D721Med (cell line): Measurements from ENCODE around the gene ASPN.
A peak's percentile ranks its signal among the peaks of the same experiment; 100 is the strongest.

Experiments
- DNase-seq: peaks from one replicate; pipeline ENCODE4 v3.0.0; 2011; ENCODE audit warnings: low spot score; ENCODE audit not compliant: insufficient read length
- FAIRE-seq: peaks from 2 replicates; lab custom pipeline; 2011; peaks lifted over from hg19 to GRCh38; lab: Jason Lieb, UNC
- CTCF ChIP-seq: IDR thresholded peaks from 2 replicates; pipeline ENCODE4 v1.5.1; 2012; ENCODE audit warnings: mild to moderate bottlenecking, control low read depth; ENCODE audit not compliant: insufficient read depth; ENCODE audit errors: missing control alignments

The ASPN gene

DNA sequence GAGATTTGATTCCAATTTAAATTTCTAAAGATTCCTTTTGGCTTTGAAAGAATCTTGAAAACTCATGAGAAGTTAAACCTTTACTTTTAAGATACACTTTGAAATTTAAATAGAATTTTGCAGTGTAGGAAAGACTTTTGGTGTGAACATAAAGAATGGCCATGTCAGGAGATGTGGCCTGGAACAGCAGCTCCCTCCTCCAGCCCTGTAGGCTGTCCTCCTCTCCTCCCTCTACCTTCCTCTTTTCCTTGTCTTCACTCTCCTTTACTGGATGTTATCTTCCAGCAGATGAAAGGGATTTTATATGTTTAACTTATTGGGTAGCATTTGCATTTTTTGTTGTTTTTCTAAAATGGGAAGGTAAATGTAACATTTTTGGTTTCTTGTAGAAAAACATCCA is 18.9 kb downstream of the ASPN start:
- TF ChIP-seq CTCF: no peak
- DNase-seq: no peak
- FAIRE-seq: no peak

- FAIRE-seq (no peak), DNase-seq (no peak)
- no peak for TF ChIP-seq CTCF
Observed at GRCh38 chr9:92457576-92457975, 24.7 kb downstream of the ASPN start.

DNA sequence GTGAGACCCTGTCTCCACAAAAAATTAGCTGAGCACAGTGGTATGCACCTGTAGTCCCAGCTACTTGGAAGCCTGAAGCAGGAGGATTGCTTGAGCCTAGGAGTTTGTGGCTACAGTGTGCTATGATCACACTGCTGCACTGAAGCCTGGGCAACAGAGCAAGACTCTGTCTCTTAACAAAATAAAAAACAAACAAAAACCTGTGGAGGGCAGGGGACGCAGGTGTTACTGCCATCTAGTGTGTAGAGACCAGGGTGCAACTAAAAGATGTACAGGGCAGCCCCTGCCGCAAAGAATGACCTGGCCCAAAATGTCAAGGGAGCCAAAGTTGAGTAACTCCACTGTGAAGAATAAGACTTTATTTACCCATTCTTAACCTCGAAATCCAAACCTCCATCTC is 27.1 kb downstream of the ASPN start:
- DNase-seq (no peak), FAIRE-seq (no peak)
- peak; percentile 13 for TF ChIP-seq CTCF

GRCh38 chr9:92446536-92446935 is 35.8 kb downstream of the ASPN start:
- DNase-seq (no peak), FAIRE-seq (no peak)
- TF ChIP-seq CTCF: no peak

- FAIRE-seq (no peak), DNase-seq (no peak)
- no peak for TF ChIP-seq CTCF
Observed at GRCh38 chr9:92444841-92445240, 37.5 kb downstream of the ASPN start.

DNA sequence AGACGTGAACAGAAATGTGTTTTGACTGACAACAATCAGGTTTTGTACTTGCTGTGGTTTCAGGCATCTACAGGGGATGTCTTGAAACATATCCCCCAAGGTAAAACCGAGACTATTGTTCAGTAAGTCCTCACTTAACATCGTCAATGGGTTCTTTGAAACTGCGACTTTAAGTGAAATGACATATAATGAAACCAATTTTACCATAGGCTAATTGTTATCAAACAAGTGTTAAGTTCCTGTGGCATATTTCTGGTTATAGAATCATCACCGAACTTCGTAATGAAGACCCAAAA is 41.6 kb downstream of the ASPN start:
- FAIRE-seq (no peak), DNase-seq (no peak)
- TF ChIP-seq CTCF: no peak

DNA sequence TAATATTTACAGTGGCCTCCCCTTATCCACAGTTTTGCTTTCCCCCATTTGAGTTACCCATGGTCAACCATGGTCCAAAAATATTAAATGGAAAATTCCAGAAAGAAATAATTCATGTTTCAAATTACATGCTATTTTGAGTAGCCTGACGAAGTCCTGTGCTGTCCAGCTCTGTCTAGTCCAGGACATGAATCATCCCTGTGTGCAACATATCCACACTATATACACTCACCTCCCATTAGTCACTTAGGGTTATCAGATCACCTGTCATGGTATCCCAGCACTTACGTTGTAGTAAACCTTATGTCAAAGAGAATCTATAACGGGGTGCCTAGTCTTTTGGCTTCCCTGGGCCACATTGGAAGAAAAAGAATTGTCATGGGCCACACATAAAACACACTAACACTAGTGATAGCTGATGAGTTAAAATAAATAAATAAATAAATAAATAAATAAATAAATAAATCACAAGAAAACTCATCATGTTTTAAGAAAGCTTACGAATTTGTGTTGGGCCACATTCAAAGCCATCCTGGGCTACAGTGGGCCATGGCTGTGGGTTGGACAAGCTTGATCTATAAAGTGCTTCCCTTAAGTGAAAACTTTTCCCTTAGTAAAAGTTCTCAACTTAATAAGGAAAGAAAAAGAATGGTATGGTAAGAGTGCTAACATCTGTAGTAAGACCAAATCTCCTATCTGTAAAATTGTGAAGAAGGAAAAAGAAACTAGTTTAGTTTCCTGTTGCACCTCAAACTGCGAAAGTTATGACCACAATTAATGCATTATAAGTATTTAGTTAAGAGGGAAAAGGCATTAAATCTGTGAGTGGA is 42.2 kb downstream of the ASPN start:
- DNase-seq (no peak), FAIRE-seq (no peak)
- TF ChIP-seq CTCF: no peak
